Measurements from ENCODE around the gene CILP2.

- no peak for TF ChIP-seq REST (IDR thresholded peaks at IDR 0.05; ENCODE audit: insufficient read depth in 1 of 2, low read depth in 2 of 2, low read length in 2 of 2)
- TF ChIP-seq TAF1 (IDR thresholded peaks at IDR 0.05; ENCODE audit: borderline replicate concordance, insufficient read depth, low read length), result no peak
Measured at GRCh38 chr19:19528721-19529490, 9.2 kb upstream of the CILP2 start, which contains the start of gene YJEFN3.
